Measurements from ENCODE around the gene HS3ST3B1.

DNA sequence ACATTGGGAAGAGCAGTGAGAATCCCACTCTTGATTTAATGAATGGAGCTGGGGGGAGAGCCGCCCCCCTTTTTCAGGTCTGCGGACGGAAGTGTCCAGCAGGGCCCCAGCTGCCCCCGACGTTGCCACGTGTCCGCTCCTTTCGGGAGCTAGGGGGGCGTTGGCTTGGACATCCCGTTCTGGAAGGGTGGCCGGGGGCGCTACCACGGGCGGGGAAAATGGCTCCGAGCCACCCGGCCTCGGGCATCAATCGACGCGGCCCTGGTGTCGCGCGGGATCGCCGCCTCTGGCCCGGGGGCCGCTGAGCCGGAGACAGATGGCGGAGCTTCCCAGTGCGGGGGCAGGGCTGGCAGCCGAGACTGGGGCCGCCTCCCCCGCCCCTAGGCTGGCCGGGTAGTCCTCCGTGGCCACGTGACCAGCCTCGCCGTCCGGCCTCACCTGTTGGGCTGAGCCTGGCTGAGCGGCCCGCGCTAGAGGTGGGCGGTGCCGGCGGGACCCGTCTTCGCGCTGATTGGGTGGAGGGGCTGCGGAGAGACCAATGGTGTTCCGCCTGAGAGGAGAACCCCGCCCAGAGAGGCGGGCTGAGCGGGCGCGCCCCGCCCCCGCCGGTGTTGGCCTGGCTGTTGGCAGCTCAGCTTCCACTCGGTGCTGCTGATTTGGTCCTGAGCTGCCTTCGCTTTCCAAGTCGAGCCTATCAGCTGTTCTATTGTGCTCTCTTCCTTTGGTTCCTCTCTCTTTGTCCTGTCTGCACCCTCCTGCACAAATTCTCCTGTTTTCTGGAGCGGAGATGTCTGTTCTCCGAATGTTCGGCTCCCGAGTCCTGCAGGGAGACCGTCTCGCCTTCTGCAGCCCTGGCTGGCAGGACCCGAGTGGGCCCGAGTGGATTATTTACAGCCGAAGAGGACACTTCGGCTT lies 8.3 kb downstream of the HS3ST3B1 start:
- TF ChIP-seq BCL11B (tag by site-specific recombination; IDR thresholded peaks at IDR 0.05; ENCODE audit: low read depth) (peak; percentile 80), CTCF (tag by site-specific recombination; IDR thresholded peaks at IDR 0.05) (peak; percentile 80), AEBP2 (tag by site-specific recombination; IDR thresholded peaks at IDR 0.05; ENCODE audit: borderline replicate concordance) (no peak), ZNF792 (tag by site-specific recombination; IDR thresholded peaks at IDR 0.05) (0 out of 2 replicates have a peak, but pooled peaks have one; percentile 32), ZNF398 (tag by site-specific recombination; IDR thresholded peaks at IDR 0.05) (peak; percentile 63), ZNF433 (tag by site-specific recombination; IDR thresholded peaks at IDR 0.05; ENCODE audit: low read depth) (no peak), ZNF530 (tag by site-specific recombination; IDR thresholded peaks at IDR 0.05; ENCODE audit: low read depth) (no peak), ZNF449 (tag by site-specific recombination; IDR thresholded peaks at IDR 0.05) (peak; percentile 99), ZBTB7A (tag by site-specific recombination; IDR thresholded peaks at IDR 0.05; ENCODE audit: low read depth) (peak; percentile 81; the same call in 1 of the 2 replicates)
